Pons (tissue), 1 donor: ENCODE measurements around the gene PALMD.

Experiments used
- DNase-seq: peaks from one replicate; pipeline ENCODE4 v3.0.0-alpha.2; 2016; ENCODE audit warnings: low spot score

Gene PALMD, protein sequence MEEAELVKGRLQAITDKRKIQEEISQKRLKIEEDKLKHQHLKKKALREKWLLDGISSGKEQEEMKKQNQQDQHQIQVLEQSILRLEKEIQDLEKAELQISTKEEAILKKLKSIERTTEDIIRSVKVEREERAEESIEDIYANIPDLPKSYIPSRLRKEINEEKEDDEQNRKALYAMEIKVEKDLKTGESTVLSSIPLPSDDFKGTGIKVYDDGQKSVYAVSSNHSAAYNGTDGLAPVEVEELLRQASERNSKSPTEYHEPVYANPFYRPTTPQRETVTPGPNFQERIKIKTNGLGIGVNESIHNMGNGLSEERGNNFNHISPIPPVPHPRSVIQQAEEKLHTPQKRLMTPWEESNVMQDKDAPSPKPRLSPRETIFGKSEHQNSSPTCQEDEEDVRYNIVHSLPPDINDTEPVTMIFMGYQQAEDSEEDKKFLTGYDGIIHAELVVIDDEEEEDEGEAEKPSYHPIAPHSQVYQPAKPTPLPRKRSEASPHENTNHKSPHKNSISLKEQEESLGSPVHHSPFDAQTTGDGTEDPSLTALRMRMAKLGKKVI

DNA sequence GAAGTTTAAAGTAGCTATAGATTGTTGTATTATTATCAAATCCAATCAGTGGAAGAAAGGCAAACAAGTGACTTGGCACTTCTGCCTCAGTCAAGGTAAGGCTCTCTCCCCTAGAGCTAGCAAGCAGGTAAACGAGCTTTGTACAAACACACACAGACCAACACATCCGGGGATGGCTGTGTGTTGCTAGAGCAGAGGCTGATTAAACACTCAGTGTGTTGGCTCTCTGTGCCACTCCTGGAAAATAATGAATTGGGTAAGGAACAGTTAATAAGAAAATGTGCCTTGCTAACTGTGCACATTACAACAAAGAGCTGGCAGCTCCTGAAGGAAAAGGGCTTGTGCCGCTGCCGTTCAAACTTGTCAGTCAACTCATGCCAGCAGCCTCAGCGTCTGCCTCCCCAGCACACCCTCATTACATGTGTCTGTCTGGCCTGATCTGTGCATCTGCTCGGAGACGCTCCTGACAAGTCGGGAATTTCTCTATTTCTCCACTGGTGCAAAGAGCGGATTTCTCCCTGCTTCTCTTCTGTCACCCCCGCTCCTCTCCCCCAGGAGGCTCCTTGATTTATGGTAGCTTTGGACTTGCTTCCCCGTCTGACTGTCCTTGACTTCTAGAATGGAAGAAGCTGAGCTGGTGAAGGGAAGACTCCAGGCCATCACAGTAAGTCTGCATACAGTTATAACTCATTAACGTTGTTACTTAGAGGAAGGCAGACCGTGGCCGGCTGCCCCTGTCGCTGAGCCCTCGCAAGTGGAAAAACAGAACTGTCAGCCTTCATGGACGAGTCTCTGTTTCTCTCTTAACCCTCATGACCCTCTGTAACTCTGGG is at the start of gene PALMD:
PALMD (plus strand) TSS at position 415 of the 833 bp plus-strand sequence; CDS start at position 620, 205 bp downstream.
- DNase-seq = no peak

DNA sequence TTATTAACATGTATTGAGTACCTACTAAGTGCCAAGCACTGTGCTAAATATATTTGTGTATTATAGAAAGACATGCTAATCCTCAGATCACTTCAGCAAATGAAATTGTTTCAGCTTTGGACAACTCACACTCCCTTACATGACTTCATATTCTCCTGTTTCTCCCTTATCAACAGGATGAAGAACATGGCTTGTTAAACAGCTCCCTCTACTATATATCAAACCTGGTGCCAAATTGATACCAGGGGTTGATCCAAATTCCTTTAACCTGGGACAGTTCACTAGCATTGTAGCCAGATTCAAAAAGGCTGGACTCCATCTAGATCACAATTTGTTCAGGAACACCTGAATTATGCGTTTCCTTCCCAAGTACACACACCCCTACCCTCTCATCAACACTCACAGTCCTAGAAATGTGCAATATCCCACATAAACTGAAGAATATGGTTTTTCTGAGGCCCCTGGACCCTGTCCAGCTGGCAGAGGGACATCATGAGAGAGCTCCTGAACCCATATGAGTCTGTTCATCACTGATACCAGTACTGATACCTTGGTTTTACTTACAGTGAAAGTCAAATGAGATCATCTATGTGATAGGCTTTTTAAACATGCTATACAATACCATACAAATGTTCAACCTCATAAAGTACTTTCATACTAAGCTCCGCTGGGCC is 47.0 kb upstream of the PALMD start:
- no peak for DNase-seq

DNA sequence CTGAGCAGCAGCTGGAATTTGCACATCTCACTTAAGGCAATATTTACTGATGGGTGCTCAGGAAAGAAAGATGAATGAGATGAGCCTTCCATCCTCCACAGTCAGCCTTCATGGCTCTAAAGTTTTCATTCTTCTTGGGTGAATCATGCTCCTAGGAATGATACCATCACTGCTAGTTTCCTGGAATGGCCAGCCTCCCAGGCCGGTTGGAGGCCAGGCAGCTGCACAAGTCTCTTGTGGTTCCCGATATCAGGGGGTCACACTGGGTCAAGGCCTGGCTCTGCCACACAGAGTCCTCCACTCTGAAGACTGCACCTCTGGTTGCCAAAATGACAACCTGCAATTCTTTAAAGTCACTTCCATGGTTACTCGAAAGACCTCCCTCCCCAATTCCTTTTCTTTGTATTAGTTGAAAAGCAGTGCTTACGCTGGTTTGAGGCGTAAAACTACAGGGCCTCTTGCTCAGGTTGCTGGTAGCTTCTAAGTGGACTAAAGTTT is 46.2 kb upstream of the PALMD start:
- DNase-seq = no peak

DNA sequence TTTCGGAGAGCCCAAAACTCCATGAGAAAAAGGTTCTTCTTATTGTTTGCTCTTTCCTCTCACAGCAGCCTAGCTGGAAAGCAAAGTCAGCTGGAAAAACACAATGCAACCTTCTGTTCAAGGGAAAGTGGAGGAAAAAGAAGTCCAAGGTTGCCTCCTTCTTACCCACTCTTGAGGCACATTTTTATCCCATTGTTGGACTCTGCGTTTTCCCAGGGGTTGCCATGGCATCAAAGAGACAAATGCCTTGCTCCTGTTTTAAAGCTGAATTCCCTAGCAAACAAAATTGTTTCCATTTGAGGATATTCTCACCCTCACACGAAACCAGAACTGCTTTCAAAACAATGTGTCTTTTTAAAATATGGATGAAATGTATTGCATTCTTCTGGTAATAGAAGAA is 45.1 kb upstream of the PALMD start:
- no peak for DNase-seq

DNA sequence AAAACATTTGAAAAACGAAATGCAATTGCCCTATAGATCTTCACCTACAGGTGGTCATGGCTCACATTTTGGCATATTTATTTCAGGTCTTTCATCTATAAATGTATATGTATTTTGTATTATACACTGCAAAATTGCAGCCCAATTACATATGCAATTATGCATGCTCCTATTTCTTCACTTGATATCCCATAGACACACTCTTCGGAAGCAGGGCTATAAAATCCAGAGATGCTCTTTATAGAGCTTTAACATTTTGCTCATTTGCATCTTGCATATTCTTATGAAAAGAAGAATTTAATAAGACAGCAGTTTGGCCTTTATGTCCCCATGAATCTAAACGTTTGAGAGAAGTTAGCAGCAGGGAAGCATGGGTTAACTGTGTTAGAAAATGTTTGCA is 44.7 kb upstream of the PALMD start:
- DNase-seq = no peak

DNA sequence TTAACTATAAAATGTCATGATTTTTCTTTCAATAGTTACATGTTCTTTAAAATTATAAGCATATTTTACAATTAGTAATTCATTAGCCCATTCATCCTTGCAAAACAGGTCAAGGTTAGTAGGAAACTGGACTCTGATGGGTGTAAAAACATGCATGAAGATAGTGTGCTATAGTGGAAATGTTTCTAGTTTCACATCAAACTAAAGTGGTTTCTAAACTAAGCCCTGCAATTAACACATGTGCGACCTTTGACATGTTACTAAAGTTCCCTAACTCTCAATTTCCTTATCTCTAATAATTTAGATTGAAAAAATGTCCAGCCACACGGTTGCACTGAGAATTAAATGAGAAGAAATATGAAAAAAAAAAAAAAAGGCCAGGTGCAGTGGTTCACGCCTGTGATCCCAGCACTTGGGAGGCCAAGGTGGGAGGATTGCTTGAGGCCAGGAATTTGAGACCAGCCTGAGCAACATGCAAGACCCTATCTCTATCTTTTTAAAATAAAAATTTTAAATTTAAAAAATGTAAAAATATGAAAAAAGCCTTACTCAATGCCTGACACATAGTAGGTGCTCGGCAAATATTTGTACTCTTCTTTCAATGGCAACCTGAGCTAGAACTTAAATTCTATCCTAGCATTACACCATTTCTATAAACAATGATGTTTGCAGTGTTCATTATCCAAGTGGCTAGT is 44.1 kb upstream of the PALMD start:
- DNase-seq = no peak

- no peak for DNase-seq
These were observed 43.4 kb upstream of the PALMD start for GRCh38 chr1:99602404-99602969.

DNA sequence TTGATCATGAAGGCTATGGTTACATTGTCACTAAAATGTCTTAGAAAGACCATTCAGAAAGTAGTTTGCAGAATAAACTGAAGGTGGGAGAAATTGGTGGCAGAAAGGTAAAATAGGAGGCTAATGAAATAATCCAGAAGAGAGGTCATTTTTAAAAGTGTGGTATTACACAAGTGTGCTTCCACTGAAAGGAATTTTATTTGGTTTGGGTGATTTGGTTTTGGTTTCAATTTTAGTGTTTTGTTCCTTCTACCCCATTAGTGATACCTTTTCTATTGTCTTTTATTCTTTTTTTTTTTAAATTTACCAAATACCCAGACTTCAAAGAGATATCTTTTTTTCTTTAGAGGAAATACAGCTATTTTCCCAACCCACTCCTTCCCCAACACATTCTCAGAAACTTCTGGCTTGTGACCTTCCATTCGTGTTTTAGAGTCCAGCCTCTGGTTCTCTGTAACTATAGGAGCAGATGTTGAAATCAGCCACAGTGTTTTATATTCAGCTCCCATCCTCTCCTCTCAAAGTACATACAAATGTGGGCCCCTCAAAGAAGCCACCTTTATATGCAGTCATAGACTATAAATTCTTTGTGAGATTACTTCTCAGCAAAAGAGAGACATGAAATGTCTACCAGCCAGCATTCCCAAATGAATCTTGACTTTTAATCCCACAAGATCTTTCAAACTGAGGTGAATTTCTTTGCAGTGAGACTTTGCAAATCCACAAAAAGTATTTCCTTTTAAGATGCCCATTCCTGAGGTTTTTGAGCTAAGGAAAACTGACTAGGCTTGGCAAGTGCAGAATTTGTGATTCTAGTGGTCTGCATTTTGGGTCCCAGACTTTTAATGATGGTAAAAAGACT is 42.0 kb upstream of the PALMD start:
- DNase-seq = no peak

DNA sequence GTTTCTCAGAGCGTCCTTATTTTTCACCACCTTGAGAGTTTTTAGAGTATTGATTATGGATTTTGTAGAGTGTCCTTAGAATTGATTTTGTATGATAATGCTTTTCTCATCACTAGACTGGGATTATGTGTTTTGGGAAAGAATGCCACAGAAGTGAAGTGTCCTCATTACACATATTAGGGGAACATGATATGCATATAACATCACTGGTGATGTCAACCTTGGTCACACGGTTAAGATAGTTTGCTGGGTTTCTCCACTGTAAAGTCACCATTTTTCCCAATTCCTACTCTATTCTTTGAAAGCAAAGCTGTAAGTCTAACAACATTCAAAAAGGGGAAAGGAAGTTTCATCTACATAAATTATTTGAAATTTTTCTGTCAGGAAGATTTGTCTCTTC is 39.6 kb upstream of the PALMD start:
- no peak for DNase-seq

DNA sequence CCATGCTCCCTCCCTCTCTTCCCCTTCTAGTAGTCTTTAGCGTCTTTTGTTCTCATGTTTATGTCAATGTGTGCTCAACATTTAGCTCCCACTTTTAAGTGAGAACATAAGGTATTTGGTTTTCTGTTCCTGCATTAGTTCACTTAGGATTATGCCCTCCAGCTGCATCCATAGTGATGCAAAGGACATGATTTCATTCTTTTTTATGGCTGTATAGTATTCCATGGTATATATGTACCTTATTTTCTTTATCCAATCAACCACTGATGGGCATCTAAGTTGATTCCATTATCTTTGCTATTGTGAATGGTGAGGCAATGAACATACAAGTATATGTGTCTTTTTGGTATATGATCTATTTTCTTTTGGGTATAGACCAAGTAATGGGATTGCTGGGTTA is 38.3 kb upstream of the PALMD start:
- DNase-seq = no peak

DNA sequence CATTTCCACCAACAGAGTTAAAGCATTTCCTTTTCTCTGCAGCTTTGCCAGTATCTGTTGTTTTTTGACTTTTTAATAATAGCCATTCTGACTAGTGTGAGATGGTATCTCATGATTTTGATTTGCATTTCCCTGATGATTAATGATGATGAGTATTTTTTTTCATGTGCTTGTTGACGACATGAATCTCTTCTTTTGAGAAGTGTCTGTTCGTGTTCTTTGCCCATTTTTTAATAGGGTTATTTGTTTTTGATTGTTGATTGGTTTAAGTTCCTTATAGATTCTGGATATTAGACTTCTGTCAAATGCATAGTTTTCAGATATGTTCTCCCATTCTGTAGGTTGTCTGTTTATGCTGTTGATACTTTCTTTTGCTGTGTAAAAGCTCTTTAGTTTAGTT is 37.9 kb upstream of the PALMD start:
- DNase-seq = no peak

GRCh38 chr1:99613716-99614115 is 32.2 kb upstream of the PALMD start:
- DNase-seq = no peak

DNA sequence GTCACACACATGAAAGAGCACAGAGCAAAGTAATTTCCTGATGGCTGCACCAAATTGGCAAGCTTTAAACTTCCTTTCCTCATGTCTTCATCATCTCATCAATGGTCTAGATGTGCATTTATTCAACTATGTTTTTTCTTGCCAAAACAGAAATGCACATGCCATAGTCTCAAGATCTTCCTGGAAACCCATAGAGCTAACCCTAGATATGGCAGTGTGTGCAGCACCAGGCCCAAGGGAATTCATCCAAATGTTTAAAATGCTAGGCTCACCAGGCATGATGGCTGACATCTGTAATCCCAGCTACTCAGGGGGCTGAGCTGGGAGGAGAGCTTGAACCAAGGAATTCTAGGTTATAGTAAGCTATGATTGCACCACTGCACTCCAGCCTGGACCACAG is 31.2 kb upstream of the PALMD start:
- DNase-seq = no peak

DNA sequence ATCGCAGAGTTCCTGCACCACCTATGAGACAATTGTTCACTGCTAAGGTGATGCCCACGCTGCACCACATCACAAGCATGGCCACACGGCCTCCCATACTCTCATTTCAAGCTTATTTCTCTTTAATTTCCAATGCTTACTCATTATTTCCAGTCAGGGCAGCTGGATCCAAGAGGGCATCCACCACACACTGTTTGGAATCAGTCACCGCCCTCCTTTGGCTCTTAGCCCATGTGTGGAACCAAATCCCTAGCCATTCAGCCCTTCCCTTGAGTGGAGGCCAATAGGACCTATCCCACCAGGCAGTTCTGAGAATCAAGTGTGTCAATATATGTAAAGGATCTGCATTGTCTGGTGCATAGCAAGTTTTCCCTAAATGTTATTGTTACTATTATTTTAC is 26.3 kb upstream of the PALMD start:
- no peak for DNase-seq

DNA sequence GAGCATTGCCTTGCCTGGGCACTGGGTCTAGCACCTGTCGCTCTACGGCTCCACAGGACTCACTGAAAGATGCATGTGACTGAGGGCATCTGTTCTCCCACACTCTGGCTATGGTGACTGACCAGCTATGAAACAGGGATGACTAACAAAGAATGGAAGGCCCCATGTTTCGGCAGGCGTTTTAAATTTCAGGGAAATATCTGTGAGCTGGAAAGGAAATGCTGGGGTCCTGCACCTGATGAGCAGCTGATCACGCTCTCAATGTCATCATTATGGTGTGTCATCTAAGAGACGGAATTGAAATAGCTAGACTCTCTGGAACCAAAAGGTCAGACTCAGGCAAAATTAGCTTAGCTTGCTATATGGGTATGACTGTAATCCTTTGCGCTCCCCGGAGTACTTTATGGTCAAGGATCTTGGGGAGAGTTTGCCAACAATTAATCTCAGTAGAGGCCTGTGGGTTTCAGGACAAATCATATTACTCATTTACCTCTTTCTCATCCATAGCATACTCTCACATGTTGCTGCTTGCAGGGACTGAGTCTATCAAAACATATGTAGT is 24.5 kb upstream of the PALMD start:
- no peak for DNase-seq

DNA sequence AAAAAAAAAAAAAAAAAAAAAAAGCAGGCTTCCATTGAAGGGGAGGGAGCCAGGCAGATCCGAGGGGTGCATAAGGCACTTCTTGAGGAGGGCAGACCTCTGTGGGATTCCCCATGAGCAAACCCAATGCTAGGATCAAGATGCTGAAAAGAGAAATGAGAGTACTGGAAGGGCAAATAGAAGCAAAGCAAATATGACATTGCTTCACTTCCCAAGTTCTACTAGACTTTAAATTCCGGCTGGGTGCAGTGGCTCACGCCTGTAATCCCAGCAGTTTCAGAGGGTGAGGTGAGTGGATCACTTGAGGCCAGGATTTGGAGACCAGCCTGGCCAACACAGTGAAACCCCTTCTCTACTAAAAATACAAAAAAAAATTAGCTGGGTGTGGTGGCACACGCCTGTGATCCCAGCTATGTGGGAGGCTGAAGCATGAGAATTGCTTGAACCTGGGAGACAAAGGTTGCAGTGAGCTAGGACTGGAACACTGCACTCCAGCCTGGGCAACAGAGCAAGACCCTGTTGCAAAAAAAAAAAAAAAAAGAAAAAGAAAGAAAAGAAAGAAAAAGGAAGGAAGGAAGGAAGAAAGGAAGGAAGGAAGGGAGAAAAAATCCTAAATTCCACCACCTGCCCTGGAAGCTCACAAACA is 23.1 kb upstream of the PALMD start:
- no peak for DNase-seq

DNA sequence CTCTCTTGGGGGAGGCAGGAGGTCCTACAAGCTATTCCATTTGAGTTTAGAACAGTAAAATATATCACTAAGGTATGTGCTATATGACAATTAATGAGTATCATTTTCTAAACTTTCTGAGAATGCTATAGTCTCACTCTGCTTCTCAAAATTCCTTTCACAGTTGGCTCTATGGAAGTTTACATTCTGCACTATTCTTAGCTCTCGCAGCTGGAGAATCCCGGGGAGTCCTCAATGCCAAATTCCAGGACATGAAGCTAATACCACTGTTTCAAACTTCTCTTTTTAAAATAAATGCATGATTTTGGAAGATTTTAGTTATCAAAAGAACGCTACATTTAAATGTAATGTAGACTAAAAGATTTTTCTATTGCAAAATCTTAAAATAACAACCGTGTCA is 22.4 kb upstream of the PALMD start:
- no peak for DNase-seq

DNA sequence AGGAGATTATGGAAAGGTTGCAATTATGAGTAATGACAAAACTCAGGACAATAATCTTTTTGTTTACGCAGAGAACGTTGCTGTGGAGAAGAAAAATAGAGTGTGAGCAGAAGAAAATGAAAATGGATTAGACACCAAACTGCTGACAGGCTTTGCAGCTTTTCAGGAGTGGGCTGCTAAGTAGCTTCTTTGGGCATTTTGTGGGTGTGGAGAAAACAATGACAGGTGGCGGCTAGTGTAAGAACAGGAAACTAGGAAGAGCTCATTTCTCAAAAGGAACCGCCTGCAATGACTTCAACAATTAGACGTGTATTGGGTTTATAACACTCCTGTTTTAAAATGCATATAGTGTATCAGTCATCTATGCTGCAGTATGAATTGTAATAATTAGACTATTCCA is 18.3 kb upstream of the PALMD start:
- no peak for DNase-seq

DNA sequence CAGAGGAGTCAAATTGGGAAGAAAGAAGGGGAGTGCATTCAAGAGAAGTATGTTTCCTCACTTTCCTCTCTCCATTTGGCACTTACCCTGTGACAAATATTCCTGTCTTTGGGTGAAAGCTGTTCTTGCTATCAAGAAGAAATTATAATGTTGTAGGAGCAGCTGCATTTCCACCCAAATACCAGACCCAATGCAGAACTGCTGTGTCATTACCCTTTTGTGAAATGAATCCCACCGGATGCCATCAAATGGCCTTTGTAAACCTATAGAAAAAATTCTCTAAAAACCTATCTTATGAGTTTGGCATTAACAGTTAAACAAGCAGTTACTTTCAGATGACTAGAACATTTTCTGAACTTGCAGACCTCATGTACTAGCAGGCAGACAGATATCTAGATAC is 16.7 kb upstream of the PALMD start:
- DNase-seq = no peak
